ENCODE data around the gene CATSPERD. TPM values are rescaled to one million over a fixed set of nuclear protein-coding genes. Genes with fewer than 3 reads are reported as not detected.
A peak's percentile ranks its signal among the peaks of the same experiment; 100 is the strongest.

CATSPERD gene
- total RNA-seq, 1 donor from 2014 or later = not detected

DNA sequence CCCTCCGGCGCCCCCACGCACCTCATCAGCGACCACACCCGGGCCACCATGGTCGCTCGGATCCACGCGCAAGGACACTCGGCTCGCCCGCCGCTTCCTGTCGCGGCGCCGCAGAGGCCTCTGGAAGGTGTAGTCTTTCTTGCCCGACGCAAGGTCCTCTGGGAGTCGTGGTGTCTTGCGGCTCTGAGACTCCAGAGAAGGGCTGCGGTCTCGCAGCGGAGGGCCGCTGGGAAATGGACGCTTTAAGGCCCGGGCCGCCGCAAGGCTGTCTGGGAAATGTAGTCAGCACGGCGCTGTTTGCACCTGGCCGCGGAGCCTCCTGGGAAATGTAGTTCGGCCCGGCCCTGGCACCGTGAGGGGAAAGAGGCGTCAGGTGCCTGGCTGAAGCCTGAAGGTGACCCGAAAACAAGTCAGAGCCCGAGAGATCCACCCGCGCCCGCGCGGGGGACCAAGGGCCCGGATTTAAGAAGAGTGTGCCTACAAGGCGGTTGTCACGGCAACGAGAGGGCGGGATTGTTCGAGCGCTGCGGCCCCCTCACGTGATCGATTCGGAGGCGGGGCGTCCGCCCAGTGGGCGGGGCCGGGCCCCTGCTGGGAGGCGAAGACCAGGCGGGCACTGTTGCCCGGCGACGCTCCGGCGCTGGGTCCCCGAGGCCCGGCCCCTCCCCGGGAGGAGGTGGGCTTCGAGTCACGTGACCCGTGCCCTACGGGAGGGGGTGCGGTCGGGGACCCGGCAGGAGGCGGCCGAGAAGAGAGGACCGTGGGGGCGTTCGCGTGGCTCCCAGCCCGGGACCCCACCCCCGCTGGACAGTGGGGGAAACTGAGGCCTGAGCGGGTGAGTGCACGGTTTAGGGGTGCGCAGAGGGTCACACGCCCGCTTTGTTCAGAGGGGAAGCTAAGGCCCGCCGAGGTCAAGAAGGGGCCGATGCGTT, 39.7 kb upstream of the CATSPERD start, which contains the start of the genes HSD11B1L and MICOS13:
Gene HSD11B1L, plus strand, starts transcription at position 591 of the 932 bp plus-strand sequence. CDS start 3,806 bp downstream, outside the sequence.
Gene MICOS13, minus strand, starts transcription at position 80 of the 932 bp plus-strand sequence. Its CDS starts 30 bp downstream, at position 50.
- no peaks in the 10 kb centered on the region for H3K27me3 ChIP-seq (ENCODE audit: insufficient read depth, low read length)
- H3K4me1 Mint-ChIP-seq (ENCODE audit: low read depth, unreplicated experiment) = peaks cover 4% of the 10 kb centered on the region
- peak within 1 kb of the TSS; percentile 97 for H3K4me3 Mint-ChIP-seq (ENCODE audit: unreplicated experiment)
- DNase-seq (ENCODE audit: low read depth) = peak; percentile 95
- no peaks in the 10 kb centered on the region for H3K27me3 Mint-ChIP-seq (ENCODE audit: low read depth, unreplicated experiment)
- H3K4me1 ChIP-seq (ENCODE audit: insufficient read depth, low read length) = no peaks in the 10 kb centered on the region
- peaks cover 5% of the 10 kb centered on the region for H3K36me3 Mint-ChIP-seq (ENCODE audit: low read depth, unreplicated experiment)
- H3K27ac Mint-ChIP-seq (ENCODE audit: unreplicated experiment) = peak within 1 kb of the TSS; percentile 98
- peak; percentile 76 for FAIRE-seq
- H3K4me2 ChIP-seq (ENCODE audit: low read length) = peak within 1 kb of the TSS; percentile 95
- no peaks in the 10 kb centered on the region for H3K9me3 Mint-ChIP-seq (ENCODE audit: unreplicated experiment)
- no peaks in the 10 kb centered on the region for H3K9me3 ChIP-seq (ENCODE audit: insufficient read depth, low read depth, low read length)
- H3K4me3 ChIP-seq (ENCODE audit: insufficient read depth, low read depth, low read length) = peak within 1 kb of the TSS; percentile 96
- H3K27ac ChIP-seq (ENCODE audit: low read depth, low read length) = peak within 1 kb of the TSS; percentile 75
- no peaks in the 10 kb centered on the region for H3K36me3 ChIP-seq (ENCODE audit: insufficient read depth, low read length)
- H4K20me1 ChIP-seq (ENCODE audit: insufficient read depth, low read length) = peaks cover 6% of the 10 kb centered on the region
- H3K79me2 ChIP-seq (ENCODE audit: insufficient read depth, low read length) = peaks cover 12% of the 10 kb centered on the region
- H2AFZ ChIP-seq (ENCODE audit: low read depth, low read length) = peak within 1 kb of the TSS; percentile 78
- peak within 1 kb of the TSS; percentile 95 for H3K9ac ChIP-seq (ENCODE audit: low read length)
- TF ChIP-seq, protein P1, sequence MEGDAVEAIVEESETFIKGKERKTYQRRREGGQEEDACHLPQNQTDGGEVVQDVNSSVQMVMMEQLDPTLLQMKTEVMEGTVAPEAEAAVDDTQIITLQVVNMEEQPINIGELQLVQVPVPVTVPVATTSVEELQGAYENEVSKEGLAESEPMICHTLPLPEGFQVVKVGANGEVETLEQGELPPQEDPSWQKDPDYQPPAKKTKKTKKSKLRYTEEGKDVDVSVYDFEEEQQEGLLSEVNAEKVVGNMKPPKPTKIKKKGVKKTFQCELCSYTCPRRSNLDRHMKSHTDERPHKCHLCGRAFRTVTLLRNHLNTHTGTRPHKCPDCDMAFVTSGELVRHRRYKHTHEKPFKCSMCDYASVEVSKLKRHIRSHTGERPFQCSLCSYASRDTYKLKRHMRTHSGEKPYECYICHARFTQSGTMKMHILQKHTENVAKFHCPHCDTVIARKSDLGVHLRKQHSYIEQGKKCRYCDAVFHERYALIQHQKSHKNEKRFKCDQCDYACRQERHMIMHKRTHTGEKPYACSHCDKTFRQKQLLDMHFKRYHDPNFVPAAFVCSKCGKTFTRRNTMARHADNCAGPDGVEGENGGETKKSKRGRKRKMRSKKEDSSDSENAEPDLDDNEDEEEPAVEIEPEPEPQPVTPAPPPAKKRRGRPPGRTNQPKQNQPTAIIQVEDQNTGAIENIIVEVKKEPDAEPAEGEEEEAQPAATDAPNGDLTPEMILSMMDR (IDR thresholded peaks at IDR 0.05; ENCODE audit: insufficient read depth, low read depth, low read length) = no peak
- TF ChIP-seq EZH2 (IDR thresholded peaks at IDR 0.05; ENCODE audit: insufficient read depth, low read length) = no peak

GRCh38 chr19:5681391-5682106, 38.9 kb upstream of the CATSPERD start:
- H3K9me3 ChIP-seq (ENCODE audit: insufficient read depth, low read depth, low read length) = no peaks in the 10 kb centered on the region
- no peaks in the 10 kb centered on the region for H3K27me3 ChIP-seq (ENCODE audit: insufficient read depth, low read length)
- H3K4me3 Mint-ChIP-seq (ENCODE audit: unreplicated experiment) = peak overlapping the region; percentile 74
- H4K20me1 ChIP-seq (ENCODE audit: insufficient read depth, low read length) = peaks cover 6% of the 10 kb centered on the region
- peak overlapping the region; percentile 96 for H3K4me3 ChIP-seq (ENCODE audit: insufficient read depth, low read depth, low read length)
- peak overlapping the region; percentile 95 for H3K4me2 ChIP-seq (ENCODE audit: low read length)
- H3K4me1 Mint-ChIP-seq (ENCODE audit: low read depth, unreplicated experiment) = peaks cover 4% of the 10 kb centered on the region
- H3K9ac ChIP-seq (ENCODE audit: low read length) = peak overlapping the region; percentile 95
- DNase-seq (ENCODE audit: low read depth) = no peak
- no peaks in the 10 kb centered on the region for H3K36me3 ChIP-seq (ENCODE audit: insufficient read depth, low read length)
- H3K27me3 Mint-ChIP-seq (ENCODE audit: low read depth, unreplicated experiment) = no peaks in the 10 kb centered on the region
- no peaks in the 10 kb centered on the region for H3K4me1 ChIP-seq (ENCODE audit: insufficient read depth, low read length)
- H3K9me3 Mint-ChIP-seq (ENCODE audit: unreplicated experiment) = no peaks in the 10 kb centered on the region
- no peak for TF ChIP-seq EZH2 (IDR thresholded peaks at IDR 0.05; ENCODE audit: insufficient read depth, low read length)
- TF ChIP-seq, protein P1 (IDR thresholded peaks at IDR 0.05; ENCODE audit: insufficient read depth, low read depth, low read length) = no peak
- H2AFZ ChIP-seq (ENCODE audit: low read depth, low read length) = peak overlapping the region; percentile 49
- H3K27ac Mint-ChIP-seq (ENCODE audit: unreplicated experiment) = peak overlapping the region; percentile 2
- peaks cover 12% of the 10 kb centered on the region for H3K79me2 ChIP-seq (ENCODE audit: insufficient read depth, low read length)
- no peak overlapping the region for H3K27ac ChIP-seq (ENCODE audit: low read depth, low read length)
- peaks cover 3% of the 10 kb centered on the region for H3K36me3 Mint-ChIP-seq (ENCODE audit: low read depth, unreplicated experiment)
- no peak for FAIRE-seq
